Smooth muscle cell (in vitro differentiated cells): ENCODE results near the gene FARS2. TPM values are rescaled to one million over a fixed set of nuclear protein-coding genes. Genes with fewer than 3 reads are reported as not detected.
"Not testable (repeated sequence)": the region's sequence is repeated elsewhere in the genome, so short reads cannot be mapped to it uniquely, and the experiment has no call there.

Experiments
- DNase-seq: peaks from one replicate; lab custom pipeline; 2025; ENCODE audit not compliant: unreplicated experiment; lab: John Stamatoyannopoulos, UW
- H2AFZ ChIP-seq: fragments of 200-600 bp; sonication (generic); 2 replicates; pipeline ENCODE4 v1.6.0; 2016; ENCODE audit warnings: antibody characterized with exemption, low read depth, mild to moderate bottlenecking
- H3F3A ChIP-seq: fragments of 200-600 bp; sonication (generic); 2 replicates; pipeline ENCODE4 v1.6.0; 2017; ENCODE audit warnings: antibody characterized with exemption, low read depth
- H3K27ac ChIP-seq: fragments of 200-600 bp; sonication (generic); 2 replicates; pipeline ENCODE4 v1.5.1; 2016; ENCODE audit warnings: low read depth, mild to moderate bottlenecking
- H3K27me3 ChIP-seq: fragments of 200-600 bp; sonication (generic); 2 replicates; pipeline ENCODE4 v1.6.1; 2016; ENCODE audit warnings: low read depth, mild to moderate bottlenecking
- H3K36me3 ChIP-seq: fragments of 200-600 bp; sonication (generic); 2 replicates; pipeline ENCODE4 v1.5.1; 2016; ENCODE audit warnings: low read depth
- H3K4me1 ChIP-seq: fragments of 200-600 bp; sonication (generic); 2 replicates; pipeline ENCODE4 v1.5.1; 2016; ENCODE audit warnings: low read depth
- H3K4me2 ChIP-seq: fragments of 200-600 bp; sonication (generic); 2 replicates; pipeline ENCODE4 v1.6.0; 2016; ENCODE audit warnings: mild to moderate bottlenecking
- H3K4me3 ChIP-seq: fragments of 200-600 bp; sonication (generic); 2 replicates; pipeline ENCODE4 v1.5.1; 2016; ENCODE audit warnings: mild to moderate bottlenecking
- H3K79me2 ChIP-seq: fragments of 200-600 bp; sonication (generic); 2 replicates; pipeline ENCODE4 v1.6.0; 2016; ENCODE audit warnings: low read depth, mild to moderate bottlenecking
- H3K9ac ChIP-seq: fragments of 200-600 bp; sonication (generic); 2 replicates; pipeline ENCODE4 v1.6.0; 2016; ENCODE audit warnings: low read depth
- H3K9me3 ChIP-seq: fragments of 200-600 bp; sonication (generic); replicated peaks from 2 replicates; pipeline ENCODE4 v1.5.1; 2016; ENCODE audit warnings: low read depth
- H4K20me1 ChIP-seq: fragments of 200-600 bp; sonication (generic); 2 replicates; pipeline ENCODE4 v1.6.0; 2016; ENCODE audit warnings: low read depth
- CTCF ChIP-seq: fragments of 200-600 bp; sonication (generic); IDR thresholded peaks from 2 replicates; pipeline ENCODE4 v1.5.1; 2017; ENCODE audit warnings: borderline replicate concordance, mild to moderate bottlenecking, antibody characterized with exemption; ENCODE audit not compliant: insufficient read depth, poor library complexity, severe bottlenecking
- WGBS: methylation state at CpG from one replicate; pipeline ENCODE4 v1.1.7; 2016; ENCODE audit warnings: low lambda C conversion rate; 5-methylcytosine and 5-hydroxymethylcytosine counted together
- polyA plus RNA-seq: library from polyadenylated mRNA; unstranded; fragments of >200 nt; fragmentation: Nextera tagmentation; extraction: Ambion mirVana; gene quantifications from 2 replicates; pipeline ENCODE4 v1.2.1, GENCODE V29; 2016
- total RNA-seq: library from RNA; depleted of rRNA; stranded (reverse); fragments of >200 nt; gene quantifications from 2 replicates; pipeline ENCODE4 v1.2.3, GENCODE V29; 2014

Gene FARS2
- total and polyA plus RNA-seq, 2 experiments from 2014 or later = 9.6 to 13.2 TPM

DNA sequence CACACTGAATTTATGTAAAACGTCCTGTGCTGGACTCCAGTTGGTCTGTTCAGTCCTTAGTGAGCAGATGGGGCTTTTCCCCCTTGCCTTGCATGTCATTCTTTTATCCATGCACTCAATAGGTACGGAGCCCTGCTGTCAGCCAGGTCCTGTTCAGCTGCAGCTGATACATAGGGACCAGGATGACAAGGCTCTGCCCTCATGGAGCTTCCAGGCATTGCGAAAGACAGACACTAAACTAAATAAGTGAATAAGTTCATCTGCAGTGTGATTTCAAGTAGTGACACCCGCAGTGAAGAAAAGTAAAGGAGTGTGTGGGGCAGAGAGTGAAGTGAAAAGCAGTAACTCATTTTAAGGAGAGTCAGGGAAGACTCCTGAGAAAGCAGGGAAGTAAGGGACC, 421.2 kb downstream of the FARS2 start:
- Histone ChIP-seq H3K4me3 (no peak overlapping the region), H3K27ac (no peak overlapping the region), H3K4me2 (no peak overlapping the region), H3F3A (no peaks in the 10 kb centered on the region), H3K79me2 (no peaks in the 10 kb centered on the region), H4K20me1 (no peaks in the 10 kb centered on the region), H3K4me1 (peaks cover 7% of the 10 kb centered on the region), H3K9ac (no peak overlapping the region), H3K27me3 (no peaks in the 10 kb centered on the region), H2AFZ (no peak overlapping the region), H3K36me3 (no peaks in the 10 kb centered on the region), H3K9me3 (no peaks in the 10 kb centered on the region)
- DNase-seq = no peak
- WGBS = 93% methylated on average over 4 of the region's 4 CpGs
- TF ChIP-seq CTCF = no peak

- H3K27ac ChIP-seq, H2AFZ ChIP-seq, H3K4me1 ChIP-seq, H3K27me3 ChIP-seq, H3K79me2 ChIP-seq, H3K36me3 ChIP-seq, H3K4me3 ChIP-seq, H3K9ac ChIP-seq, H3K4me2 ChIP-seq, H3K9me3 ChIP-seq, H3F3A ChIP-seq, H4K20me1 ChIP-seq, DNase-seq: not testable (repeated sequence)
- 79% methylated on average over 5 of the region's 5 CpGs for WGBS
Measured at GRCh38 chr6:5683747-5684146, 422.4 kb downstream of the FARS2 start.

DNA sequence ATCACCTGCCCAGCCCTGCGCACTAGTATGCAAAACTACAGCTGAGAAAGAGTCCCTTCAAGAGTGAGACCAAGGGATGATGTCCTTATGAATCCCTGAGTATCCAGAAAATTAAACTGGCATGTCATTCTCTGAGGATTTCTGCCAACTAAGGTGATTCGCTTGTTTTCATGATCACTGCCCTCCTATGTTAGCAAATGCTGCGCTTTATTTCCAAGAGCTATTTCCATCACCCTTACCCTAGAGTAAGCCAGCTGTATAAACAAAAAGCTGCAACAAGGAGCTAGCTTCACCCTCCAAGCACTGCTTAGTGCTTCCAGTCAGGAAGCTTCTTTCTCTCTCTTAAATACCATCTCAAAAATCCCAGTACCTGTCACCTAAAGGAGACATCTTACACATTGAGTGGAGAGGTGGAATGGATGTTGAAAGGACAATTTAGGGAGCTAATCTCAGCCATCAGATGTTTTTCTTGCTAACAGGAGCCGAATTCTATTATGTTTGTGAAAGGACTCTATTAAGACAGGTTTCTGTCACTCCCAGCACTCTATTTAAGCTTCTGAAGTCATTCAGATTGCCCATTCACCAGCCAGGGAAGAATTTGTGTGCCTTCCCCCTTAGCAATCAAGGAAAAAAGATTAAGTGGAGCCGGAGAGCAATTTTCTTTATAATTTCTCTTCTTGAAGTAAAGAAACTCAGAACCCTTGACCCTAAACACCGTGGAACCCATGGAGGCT, 423.2 kb downstream of the FARS2 start:
- H3K79me2 ChIP-seq = no peaks in the 10 kb centered on the region
- H3K4me3 ChIP-seq = no peak overlapping the region
- no peaks in the 10 kb centered on the region for H3K9me3 ChIP-seq
- H3K27me3 ChIP-seq = no peaks in the 10 kb centered on the region
- no peak overlapping the region for H2AFZ ChIP-seq
- H3K4me1 ChIP-seq = peaks cover 7% of the 10 kb centered on the region
- no peak for DNase-seq
- no peaks in the 10 kb centered on the region for H4K20me1 ChIP-seq
- no peak overlapping the region for H3K27ac ChIP-seq
- H3K36me3 ChIP-seq = no peaks in the 10 kb centered on the region
- TF ChIP-seq CTCF = no peak
- 90% methylated on average over 6 of the region's 6 CpGs for WGBS
- no peak overlapping the region for H3K9ac ChIP-seq
- H3K4me2 ChIP-seq = no peak overlapping the region
- H3F3A ChIP-seq = no peaks in the 10 kb centered on the region

- H3K9me3 ChIP-seq = no peaks in the 10 kb centered on the region
- no peaks in the 10 kb centered on the region for H3K36me3 ChIP-seq
Measured at GRCh38 chr6:5693225-5694145, 432.2 kb downstream of the FARS2 start.

More at GRCh38 chr6:5693225-5694145, 432.2 kb downstream of the FARS2 start:
- Histone ChIP-seq H3K27me3 (no peaks in the 10 kb centered on the region), H3K9ac (no peak overlapping the region), H2AFZ (no peak overlapping the region), H3K4me3 (no peak overlapping the region), H3K27ac (no peak overlapping the region), H3K4me2 (no peak overlapping the region), H3F3A (peaks cover 6% of the 10 kb centered on the region), H3K79me2 (no peaks in the 10 kb centered on the region), H3K4me1 (no peaks in the 10 kb centered on the region), H4K20me1 (no peaks in the 10 kb centered on the region)
- 77% methylated on average over 13 of the region's 13 CpGs for WGBS
- TF ChIP-seq CTCF = no peak
- no peak for DNase-seq
